HTR-8/SVneo (cell line): ENCODE measurements around the gene PTPRR.

Experiments used
- DNase-seq: peaks from one replicate; pipeline ENCODE4 v3.0.0; 2011; ENCODE audit warnings: low spot score, mixed read lengths; ENCODE audit not compliant: insufficient read length
- FAIRE-seq: peaks from 2 replicates; lab custom pipeline; 2011; peaks lifted over from hg19 to GRCh38; lab: Jason Lieb, UNC

The PTPRR gene

DNA sequence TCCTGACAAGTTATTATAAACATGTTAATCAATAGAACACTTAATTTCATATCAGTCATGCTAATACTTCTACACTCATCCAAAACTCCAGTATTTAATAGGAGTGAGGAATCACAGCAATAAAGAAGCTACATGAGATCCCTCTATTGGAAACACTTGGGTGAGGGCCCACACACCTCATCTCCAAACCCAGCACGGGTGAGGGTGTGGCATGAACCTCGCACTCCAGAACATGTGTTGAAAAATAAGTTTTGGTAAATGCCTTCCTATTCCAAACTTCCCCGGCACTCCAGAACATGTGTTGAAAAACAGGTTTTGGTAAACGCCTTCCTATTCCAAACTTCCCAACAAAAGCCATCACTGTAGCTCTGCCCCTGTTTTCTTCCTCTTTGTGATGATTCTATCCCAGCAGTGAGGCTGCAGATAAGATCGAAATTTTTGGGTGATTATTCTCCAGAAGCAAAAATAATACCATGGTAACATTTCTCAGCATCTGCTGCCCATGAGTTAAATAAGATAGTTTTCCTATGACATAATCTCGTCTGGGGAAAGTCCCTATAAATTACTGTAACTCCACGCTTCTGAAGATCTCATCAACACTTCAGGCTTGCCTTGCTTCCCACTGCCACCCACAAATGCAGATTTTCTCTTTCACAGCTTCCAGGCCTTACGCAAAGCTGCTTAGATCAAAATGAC, 258.9 kb downstream of the PTPRR start:
- no peak for FAIRE-seq
- peak; percentile 48 for DNase-seq

DNA sequence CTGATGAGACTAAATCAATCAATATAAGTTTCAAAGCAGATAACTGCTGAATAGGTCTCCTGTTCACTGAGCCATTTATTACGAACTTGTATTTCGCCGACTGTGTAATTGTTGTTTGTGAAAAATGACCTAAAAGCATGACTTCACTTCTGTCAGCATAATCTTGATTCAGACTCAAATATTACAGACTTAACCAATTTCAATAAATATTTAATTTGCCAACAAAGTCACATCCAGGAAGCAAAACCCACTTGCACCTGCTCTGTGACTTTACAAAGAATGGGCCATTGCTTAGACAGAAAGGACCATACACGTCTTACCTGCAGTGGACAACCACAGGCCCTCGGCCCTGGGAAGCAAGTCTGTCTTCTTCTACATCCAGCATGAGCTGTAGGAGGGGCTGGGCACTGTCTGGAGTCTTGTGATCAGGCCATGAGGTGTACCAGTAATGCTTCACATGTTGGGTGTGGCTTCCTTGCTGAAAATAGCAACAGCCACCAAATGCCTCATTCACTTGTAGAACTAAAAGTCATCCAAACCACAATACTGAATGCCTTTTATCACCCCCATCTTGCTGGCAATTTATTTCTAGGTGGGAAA, 259.8 kb downstream of the PTPRR start:
- DNase-seq: peak; percentile 28

DNA sequence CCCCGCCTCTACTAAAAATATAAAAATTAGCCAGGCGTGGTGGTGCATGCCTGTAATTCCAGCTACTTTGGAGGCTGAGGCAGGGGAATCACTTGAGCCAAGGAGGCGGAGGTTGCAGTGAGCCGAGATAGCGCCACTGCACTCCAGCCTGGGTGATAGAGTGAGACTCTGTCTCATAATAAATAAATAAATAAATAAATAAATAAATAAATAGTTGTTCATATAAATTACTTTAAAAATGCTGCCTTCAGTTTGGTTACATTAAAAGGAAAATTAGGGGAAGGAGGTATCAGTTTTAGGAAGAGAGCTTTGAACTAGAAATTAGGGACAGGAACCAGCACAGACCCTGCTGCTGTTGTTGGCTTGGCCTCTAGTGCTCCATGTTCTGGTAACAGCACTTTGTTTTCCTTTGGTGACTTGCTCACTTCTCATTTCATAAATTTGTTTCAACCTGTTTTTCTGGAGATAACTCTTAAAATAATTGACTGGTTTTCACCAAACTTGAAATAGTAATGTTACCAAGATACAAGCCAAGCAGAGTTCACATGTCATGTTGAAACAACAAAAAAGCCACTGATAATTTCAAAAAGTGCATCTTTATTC, 260.4 kb downstream of the PTPRR start:
- no peak for DNase-seq
- FAIRE-seq: no peak

More for the DNA sequence above, 259.8 kb downstream of the PTPRR start:
- FAIRE-seq: no peak

DNA sequence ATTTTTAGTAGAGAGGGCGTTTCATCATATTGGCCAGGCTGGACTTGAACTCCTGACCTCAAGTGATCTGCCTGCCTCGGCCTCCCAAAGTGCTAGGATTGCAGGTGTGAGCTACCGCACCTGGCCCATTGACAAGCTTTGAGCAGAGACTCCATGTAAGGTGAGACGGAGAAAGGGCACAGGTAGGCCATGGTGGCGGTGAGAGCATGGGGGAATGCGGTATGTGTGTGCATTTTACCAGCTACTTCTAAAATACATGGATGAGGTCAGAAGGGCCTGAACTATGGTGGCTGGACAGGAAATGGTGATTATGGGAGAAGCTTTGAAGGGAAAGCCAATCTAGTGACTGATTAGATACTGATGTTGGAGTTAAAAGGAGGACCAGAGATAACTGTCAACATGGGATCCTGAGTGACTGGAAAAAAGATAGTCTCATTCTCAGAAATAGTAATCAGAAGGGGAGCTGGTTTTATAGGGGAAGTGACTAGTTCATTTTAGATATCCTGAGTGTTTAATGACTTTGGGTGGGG, 261.4 kb downstream of the PTPRR start:
- DNase-seq: no peak
- FAIRE-seq: no peak

DNA sequence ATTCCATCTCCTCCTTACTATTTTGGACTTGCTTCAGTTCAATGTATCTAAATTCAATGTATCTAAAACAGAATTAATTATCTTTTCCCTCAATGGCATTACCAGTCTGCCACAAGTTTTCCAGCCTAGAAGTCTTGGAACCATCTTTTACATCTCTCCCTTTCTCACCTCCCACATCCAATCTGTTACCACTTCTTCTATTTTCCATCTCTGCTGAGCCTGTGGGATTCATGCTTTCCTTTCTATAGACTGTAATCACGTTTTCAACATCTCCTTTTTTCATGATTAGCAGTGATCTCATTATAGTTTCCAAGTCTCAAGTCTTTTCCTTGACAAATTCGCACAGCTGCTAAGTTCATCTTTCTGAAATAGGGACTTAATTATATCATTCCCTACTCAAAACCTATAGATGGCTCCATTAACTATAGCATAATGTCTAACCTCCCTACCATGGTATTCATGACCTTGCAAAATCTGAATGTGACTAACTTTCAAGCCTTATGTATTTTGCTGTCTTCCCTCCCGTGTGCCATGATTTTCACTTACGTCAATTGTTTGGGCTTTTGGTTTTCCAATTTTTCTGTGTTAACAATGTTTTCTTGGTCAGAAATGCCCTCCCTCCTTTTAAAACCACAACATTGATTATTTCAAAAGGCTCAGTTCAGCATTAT, 262.8 kb downstream of the PTPRR start:
- no peak for FAIRE-seq
- no peak for DNase-seq

DNA sequence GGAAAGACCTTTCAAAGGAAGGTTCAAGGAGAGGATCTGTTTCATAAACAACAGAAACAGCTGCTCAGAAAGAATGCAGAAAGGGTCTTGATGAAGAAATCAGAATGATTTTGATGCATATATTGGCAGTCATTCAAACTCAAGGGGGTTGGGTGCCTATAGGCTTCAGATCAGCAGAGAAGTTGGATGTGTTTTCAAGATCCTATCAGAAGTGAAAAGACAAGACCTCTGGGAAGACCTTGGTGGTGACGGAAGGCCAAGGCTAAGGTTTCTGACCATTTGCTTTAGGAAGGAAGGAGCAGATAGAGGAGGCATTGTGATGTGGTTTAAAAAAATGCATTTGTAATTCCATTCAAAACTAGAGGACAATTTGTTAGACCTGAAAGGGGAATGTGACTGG, 268.1 kb downstream of the PTPRR start:
- no peak for DNase-seq
- no peak for FAIRE-seq

DNA sequence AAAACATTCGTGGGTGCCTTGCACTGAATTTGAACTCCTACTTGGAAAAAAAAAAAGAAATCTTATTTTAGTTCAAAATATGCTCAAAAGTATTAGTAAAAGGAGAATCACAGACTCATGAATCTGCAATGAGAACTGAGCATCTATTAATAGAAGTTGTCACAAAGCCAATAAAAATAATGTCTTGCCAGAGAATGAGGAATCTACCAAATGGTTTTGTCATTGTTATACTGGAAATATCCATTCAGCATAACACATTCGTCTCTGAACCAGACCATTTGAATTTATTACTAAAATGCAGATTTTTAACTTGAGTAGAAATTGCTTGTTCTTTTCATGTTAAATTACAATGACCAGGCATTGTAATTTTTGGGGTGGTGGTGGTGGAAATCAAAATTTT, 271.7 kb downstream of the PTPRR start:
- no peak for DNase-seq
- no peak for FAIRE-seq

DNA sequence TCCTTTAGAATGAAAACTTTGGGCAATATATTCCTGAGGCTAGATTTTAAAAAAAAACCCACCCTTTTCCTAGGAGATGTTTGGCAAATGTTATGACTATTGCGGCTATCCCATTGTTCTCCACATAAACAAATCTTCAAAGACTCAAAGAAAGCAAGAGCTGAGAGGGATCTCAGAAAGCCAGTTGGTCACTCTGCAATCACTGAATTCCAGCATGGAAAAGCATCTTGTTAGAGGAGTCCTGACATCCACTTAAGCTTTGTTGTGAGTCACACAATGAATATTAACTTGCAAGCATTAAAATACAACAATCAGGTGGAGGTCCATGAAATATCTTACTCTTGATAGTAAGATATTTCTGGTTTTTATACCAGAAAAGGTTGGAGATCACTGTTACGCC, 272.3 kb downstream of the PTPRR start:
- FAIRE-seq: no peak
- no peak for DNase-seq

DNA sequence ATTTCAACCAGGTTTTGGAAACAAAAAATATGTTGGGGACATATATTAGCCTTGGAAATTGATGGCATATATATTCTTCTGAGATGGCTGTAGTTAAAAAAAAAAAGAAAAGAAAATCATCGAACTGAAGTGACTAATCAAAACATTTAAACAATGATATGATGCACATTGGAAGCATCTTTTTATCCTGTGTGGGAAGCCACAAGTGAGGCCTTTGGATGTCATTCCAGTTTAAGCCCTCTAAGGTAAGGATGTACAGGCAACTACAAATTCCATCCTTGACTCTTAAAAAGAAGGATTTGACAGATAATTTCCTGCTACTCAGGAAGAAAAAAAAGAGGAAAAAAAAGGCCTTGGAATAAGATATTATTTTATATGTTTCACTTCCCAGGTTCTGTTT, 273.7 kb downstream of the PTPRR start:
- FAIRE-seq (no peak), DNase-seq (no peak)

DNA sequence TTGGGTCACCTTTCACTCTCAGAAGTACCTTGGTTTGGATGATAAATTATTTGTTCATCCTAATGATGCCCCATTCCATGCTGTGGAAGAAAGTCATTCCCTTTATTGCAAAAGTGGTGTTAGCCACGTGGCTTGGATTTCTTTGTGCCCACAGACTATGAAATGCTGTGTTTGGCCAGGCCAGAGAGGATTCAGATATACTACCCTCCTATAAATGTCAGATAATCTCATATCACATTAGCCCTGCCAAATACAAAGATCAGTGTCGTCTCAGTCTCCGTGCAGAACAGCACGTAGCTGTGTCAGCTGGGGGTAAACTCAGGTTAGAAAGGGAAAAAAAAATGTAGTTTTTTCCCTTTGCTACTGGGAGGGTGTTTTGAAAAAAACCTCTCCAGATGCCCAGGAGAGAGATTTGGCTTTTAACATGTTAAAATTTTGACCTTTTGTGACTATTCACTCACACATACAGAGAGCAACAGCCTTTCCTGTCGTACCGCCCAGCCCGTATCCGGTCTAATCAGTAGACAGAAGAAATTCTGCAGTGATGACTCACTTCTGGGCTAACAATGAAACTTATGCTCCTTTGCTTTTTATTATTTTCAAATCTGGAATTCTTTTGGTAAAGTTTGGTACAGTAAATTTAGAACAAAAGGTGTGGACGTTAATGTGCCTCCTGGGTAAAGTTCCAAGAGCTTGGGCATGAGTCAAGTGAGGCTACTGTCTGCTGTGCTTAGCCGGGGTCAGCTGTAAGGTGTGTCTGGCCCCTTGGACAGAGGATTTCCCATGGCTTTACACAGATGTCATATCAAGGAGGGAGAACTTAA, 274.8 kb downstream of the PTPRR start:
- FAIRE-seq (peak; percentile 55), DNase-seq (peak; percentile 54)

DNA sequence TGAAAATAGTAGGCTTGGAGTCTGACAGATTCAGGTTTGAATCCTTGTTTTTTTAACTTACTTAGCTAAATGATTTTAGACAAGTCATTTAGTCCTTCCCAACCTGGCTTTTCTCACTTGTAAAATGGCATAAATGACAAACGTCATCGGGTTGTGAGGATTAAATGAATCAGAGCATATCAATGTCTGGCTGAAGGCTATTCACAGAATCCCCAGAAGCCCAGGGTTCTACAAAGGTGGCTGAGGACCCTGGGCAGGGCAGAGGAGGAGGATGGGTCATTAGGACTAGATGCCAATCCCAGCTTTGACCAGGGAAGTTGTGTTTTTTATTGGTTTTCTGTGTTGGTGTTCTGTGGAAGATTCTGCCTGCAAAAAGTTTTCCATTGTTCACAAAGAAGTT, 275.7 kb downstream of the PTPRR start:
- FAIRE-seq (peak; percentile 57), DNase-seq (no peak)

DNA sequence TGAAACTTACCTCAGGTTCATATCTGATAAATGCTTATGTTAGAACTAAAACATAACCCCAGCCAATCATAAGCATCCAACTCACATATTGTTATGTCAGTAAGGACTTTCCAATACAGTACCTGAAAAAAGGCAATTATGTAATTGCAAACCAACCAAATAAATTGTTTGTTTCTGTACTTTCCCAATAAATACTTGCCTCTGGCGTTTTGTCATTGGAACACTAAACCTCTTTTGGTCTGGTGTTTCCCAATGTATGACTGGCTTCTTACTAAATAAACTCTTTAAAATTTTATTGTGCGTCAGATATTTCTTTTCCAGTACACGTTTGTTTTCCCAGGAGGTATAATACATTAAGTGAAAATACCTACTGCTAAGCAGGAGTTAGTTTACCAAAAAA, 276.6 kb downstream of the PTPRR start:
- DNase-seq: no peak
- FAIRE-seq: no peak

DNA sequence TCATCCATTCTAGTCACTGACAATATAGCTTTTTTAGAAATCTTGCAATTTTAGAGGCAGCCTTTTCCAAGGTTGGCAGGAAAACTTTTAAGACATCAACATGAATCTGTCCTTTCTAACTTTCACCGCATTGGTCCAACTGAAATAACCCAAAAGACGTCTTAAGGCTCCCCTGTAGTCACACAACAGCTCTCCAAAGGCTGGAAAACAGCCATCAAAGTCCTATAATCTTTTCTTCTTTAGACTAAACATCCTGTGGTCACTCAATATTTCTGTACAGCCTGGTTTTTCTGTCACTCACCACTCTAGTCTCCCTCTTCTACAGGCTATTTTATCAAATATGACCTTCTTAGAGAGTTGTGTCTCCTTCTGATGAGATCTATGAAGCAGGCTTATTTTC, 278.8 kb downstream of the PTPRR start:
- no peak for FAIRE-seq
- no peak for DNase-seq

DNA sequence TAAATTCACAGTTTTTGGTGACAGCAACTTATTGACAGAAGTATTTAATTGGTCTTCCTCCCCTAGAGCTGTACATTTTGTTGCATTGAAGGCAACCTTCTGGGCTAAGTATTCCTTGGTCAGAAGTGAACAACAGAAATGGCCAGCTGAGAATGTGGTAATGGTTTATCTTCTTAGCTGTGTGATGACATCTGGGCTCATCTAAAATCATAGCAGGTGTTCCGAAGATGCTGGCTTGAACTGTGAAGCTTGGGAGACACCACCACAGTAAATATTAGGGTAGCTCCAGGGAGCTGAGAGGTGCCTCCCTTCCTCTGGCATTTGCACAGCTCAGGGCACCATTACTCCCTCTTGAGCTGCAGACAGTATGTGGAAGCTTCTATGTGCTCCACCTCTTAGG, 279.6 kb downstream of the PTPRR start:
- no peak for DNase-seq
- no peak for FAIRE-seq

DNA sequence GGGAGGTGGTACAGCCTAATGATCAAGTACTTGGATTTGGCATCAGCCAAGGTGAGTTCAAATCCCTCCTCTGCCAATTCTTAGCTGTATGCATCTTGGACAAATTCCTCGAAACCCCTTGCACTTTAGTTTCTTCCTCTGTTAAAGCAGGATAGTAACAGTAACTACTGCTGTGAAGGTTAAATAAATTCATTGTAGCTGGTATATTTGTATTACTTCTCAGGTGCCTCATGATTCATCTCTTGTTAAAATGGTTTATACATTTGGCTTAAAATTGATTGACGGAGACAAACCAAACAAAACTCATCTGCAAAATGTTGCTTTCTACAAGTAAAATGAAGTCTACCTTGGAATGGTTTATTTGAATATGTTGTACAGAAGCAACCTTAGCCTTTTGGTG, 281.0 kb downstream of the PTPRR start:
- FAIRE-seq (no peak), DNase-seq (no peak)

DNA sequence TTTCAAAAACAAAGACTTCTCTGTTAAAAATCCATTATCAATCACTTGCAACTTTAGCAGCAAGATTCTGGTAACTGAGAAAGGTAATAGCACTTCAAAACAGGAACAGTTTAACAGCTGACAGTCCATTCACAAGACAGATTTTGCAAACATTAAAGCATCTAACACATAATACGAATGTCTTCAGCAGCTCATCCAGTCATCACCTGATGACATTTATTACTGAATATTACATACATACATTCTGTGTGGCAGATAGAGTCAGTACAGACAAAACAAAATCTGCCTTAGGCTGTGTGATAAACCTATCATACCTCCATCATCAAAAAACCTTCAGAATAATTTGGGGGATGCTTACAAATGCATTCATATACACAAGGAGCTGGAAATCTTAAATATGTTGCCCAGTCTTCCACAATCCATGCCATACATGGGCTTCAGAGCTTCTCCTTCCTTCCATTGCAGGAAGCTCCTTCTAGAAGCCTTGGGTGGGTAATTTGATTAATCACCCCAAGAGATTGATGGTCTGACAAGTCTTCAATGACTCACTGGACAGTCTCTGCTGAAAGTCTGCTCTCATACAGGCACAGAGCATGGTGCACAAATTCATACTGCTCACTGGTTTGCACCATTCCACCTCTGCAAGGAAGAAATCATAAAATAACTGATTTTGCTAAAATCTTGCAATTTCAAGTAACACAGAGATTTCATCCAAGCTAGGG, 281.7 kb downstream of the PTPRR start:
- FAIRE-seq: peak; percentile 26
- DNase-seq: peak; percentile 11

DNA sequence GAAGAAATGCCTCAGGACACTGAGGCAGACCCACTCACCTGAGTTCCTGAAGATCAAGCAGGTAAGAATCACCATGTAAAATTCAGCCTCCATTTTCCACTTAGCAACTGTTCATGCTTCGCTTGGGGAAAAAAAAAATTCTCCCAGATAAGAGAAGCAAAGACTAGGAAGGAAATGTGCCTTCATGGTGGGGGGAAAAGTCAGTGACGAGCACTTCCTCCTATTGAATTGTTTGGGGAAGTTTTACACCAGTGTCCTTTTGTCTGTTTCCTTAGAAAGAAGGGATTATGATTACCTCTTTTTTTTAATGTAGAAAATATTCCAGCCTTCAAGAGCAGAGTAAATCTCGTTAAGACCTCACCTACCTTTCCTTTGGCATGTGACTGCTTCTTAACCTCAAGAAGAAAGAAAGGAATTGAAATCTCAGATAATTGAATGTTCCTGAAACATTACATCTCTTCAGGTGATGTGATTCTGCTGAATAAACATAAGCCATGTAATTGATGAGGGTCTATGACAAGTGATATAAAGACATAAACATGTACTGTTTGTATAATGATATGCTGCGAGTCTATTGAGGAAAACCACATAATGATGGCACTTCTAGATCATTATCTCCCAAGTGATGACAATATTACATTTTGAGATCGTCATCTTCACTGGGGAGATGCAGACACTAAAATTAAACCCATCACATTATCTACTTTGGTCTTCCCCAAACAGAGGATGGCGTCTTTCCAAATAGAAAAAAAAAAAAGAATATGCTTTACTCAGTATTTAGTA, 283.0 kb downstream of the PTPRR start, which contains the start of gene PTPRB:
TSS of gene PTPRB (minus strand) at position 127 of the 783 bp plus-strand sequence. CDS start at position 93, 34 bp downstream.
- no peak for FAIRE-seq

DNA sequence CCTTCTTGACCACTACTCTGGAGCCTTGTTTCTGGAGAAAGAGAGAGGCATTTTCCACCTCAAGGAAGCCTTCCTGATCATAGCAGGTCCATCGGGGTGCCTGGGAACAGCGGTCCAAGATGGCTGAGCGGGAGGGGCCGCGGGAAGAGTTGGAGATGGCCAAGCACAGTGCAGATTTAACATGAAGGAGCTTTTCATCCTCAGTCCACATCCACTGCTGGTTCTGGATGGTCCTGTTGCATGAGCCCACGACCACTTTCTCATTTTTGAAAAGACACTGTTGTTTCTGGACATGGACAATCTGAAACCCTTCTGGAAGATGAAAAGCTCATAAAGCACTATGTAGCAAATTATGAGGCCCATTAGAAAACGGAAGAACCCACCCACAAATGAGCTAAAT, 284.8 kb downstream of the PTPRR start:
- DNase-seq: no peak
- FAIRE-seq: no peak

More for the DNA sequence above, 283.0 kb downstream of the PTPRR start, which contains the start of gene PTPRB:
- no peak for DNase-seq
